GM12878 (cell line): ENCODE data around the gene PI16. TPM values are rescaled to one million over a fixed set of nuclear protein-coding genes. Genes with fewer than 3 reads are reported as not detected.

ENCODE experiments used
- ATAC-seq: fragments of 200-7000 bp; cut with Tn5 transposase; 3 replicates; pipeline ENCODE4 v1.9.1; 2020; ENCODE audit warnings: mild to moderate bottlenecking, moderate library complexity
- BruUV-seq: library from RNA; stranded (reverse); fragments of 400-500 nt; replicated peaks from 2 replicates; lab custom pipeline; 2021; lab: Mats Ljungman, UMichigan
- CTCF ChIA-PET: fragments of 300-600 bp; sonication (Branson Sonifier 250); formaldehyde crosslinking; extraction: SDS; loops from one replicate; lab custom pipeline; 2021; ENCODE audit warnings: inconsistent platforms; lab: Yijun Ruan, JAX
- POLR2A ChIA-PET: fragments of 350-600 bp; formaldehyde crosslinking; extraction: SDS; loops from one replicate; lab custom pipeline; 2021; ENCODE audit warnings: inconsistent platforms; lab: Charles Lee
- RAD21 ChIA-PET: fragments of 300-600 bp; sonication (Branson Sonifier 250); formaldehyde crosslinking; loops from one replicate; lab custom pipeline; 2023; ENCODE audit warnings: antibody characterized with exemption; ENCODE audit not compliant: unreplicated experiment; lab: Charles Lee
- SMC1A ChIA-PET: fragments of 300-600 bp; sonication (Branson Sonifier 250); formaldehyde crosslinking; loops from one replicate; lab custom pipeline; 2023; ENCODE audit not compliant: unreplicated experiment, uncharacterized antibody; lab: Charles Lee
- DNase-seq: peaks from one replicate; pipeline ENCODE4 v3.0.0-alpha.2; 2011; ENCODE audit warnings: low read depth, low spot score
- FAIRE-seq: peaks from 3 replicates; lab custom pipeline; 2011; peaks lifted over from hg19 to GRCh38; lab: Jason Lieb, UNC
- H2AFZ ChIP-seq: 2 replicates; pipeline ENCODE4 v1.6.0; 2011; ENCODE audit warnings: low read depth, low read length, control low read depth; ENCODE audit not compliant: control insufficient read depth
- H3K27ac ChIP-seq: 2 replicates; pipeline ENCODE4 v1.5.1; 2011; ENCODE audit warnings: control low read depth; ENCODE audit not compliant: control insufficient read depth, insufficient read depth
- H3K27me3 ChIP-seq, 2 experiments: replicated peaks in 1 of 2; 2 replicates each; pipeline versions ENCODE4 v1.6.0 to v1.6.1; 2011; ENCODE audit warnings: low read length in 1 of 2; ENCODE audit not compliant: control insufficient read depth in 2 of 2, insufficient read depth in 2 of 2
- H3K36me3 ChIP-seq, 2 experiments: 2 replicates each; pipeline ENCODE4 v1.5.1; 2011; ENCODE audit warnings: low read length in 1 of 2; ENCODE audit not compliant: control insufficient read depth in 2 of 2, insufficient read depth in 2 of 2
- H3K4me1 ChIP-seq: 2 replicates; pipeline ENCODE4 v1.6.1; 2011; ENCODE audit warnings: mild to moderate bottlenecking, low read length, moderate library complexity, mixed read lengths; ENCODE audit not compliant: control insufficient read depth, insufficient read depth
- H3K4me2 ChIP-seq: 2 replicates; pipeline ENCODE4 v1.6.0; 2011; ENCODE audit warnings: control low read depth; ENCODE audit not compliant: control insufficient read depth, insufficient read depth
- H3K4me3 ChIP-seq: fragments of 200-600 bp; sonication (generic); 2 replicates; pipeline ENCODE4 v1.5.1; 2016
- H3K79me2 ChIP-seq: 2 replicates; pipeline ENCODE4 v1.6.0; 2011; ENCODE audit warnings: low read length; ENCODE audit not compliant: control insufficient read depth, insufficient read depth
- H3K9ac ChIP-seq: 2 replicates; pipeline ENCODE4 v1.8.0; 2011; ENCODE audit warnings: low read length, control low read depth, mixed read lengths; ENCODE audit not compliant: control insufficient read depth, insufficient read depth
- H3K9me3 ChIP-seq: replicated peaks from 3 replicates; pipeline ENCODE4 v1.5.1; 2011; ENCODE audit warnings: mild to moderate bottlenecking, low read length; ENCODE audit not compliant: control insufficient read depth, insufficient read depth
- H4K20me1 ChIP-seq: 2 replicates; pipeline ENCODE4 v1.6.0; 2011; ENCODE audit not compliant: control insufficient read depth, insufficient read depth
- BCLAF1 ChIP-seq: fragments of 450-650 bp; IDR thresholded peaks from 2 replicates; pipeline ENCODE4 v1.6.1; 2017; ENCODE audit warnings: antibody characterized with exemption, mild to moderate bottlenecking, moderate library complexity
- CHD2 ChIP-seq: IDR thresholded peaks from 2 replicates; pipeline ENCODE4 v1.6.1; 2011; ENCODE audit warnings: low read depth, low read length, improper control_type of control experiment, borderline replicate concordance
- E2F4 ChIP-seq: IDR thresholded peaks from 2 replicates; pipeline ENCODE4 v1.6.1; 2012; ENCODE audit warnings: low read depth, low read length, improper control_type of control experiment
- EED ChIP-seq: sonication (generic); IDR thresholded peaks from 2 replicates; pipeline ENCODE4 v1.6.1; 2016; ENCODE audit warnings: antibody characterized with exemption, low read depth
- FOXM1 ChIP-seq: IDR thresholded peaks from 2 replicates; pipeline ENCODE4 v1.6.1; 2012; ENCODE audit warnings: low read depth, mild to moderate bottlenecking, inconsistent platforms, low read length, moderate library complexity
- GABPA ChIP-seq: IDR thresholded peaks from 2 replicates; pipeline ENCODE4 v1.6.1; 2014; ENCODE audit warnings: antibody characterized with exemption, low read depth, mild to moderate bottlenecking, inconsistent platforms
- HDAC6 ChIP-seq: fragments of 200-600 bp; sonication (generic); IDR thresholded peaks from one replicate; pipeline ENCODE4 v1.8.0; 2017; ENCODE audit warnings: antibody characterized with exemption; ENCODE audit not compliant: unreplicated experiment
- IKZF2 ChIP-seq, 2 experiments: fragments of 450-650 bp; IDR thresholded peaks; 2 replicates each; pipeline ENCODE4 v1.6.1; 2017; ENCODE audit warnings: mild to moderate bottlenecking in 2 of 2, moderate library complexity in 2 of 2
- NR2C1 ChIP-seq: fragments of 450-650 bp; IDR thresholded peaks from 2 replicates; pipeline ENCODE4 v1.6.1; 2017; ENCODE audit warnings: antibody characterized with exemption, mild to moderate bottlenecking, moderate library complexity
- POLR2A ChIP-seq: IDR thresholded peaks from 2 replicates; pipeline ENCODE4 v1.6.1; 2011; ENCODE audit warnings: low read depth, mild to moderate bottlenecking, low read length
- SMAD1 ChIP-seq: fragments of 450-650 bp; IDR thresholded peaks from 2 replicates; pipeline ENCODE4 v1.6.1; 2018; ENCODE audit warnings: mild to moderate bottlenecking, low read depth; ENCODE audit not compliant: partially characterized antibody
- ZNF207 ChIP-seq: fragments of 450-650 bp; IDR thresholded peaks from 2 replicates; pipeline ENCODE4 v1.6.1; 2014; ENCODE audit warnings: antibody characterized with exemption, mild to moderate bottlenecking, borderline replicate concordance
- ZZZ3 ChIP-seq: IDR thresholded peaks from 2 replicates; pipeline ENCODE4 v1.6.1; 2011; ENCODE audit warnings: low read depth; ENCODE audit not compliant: control insufficient read depth, insufficient read length
- WGBS: methylation state at CpG from one replicate; pipeline ENCODE4 v1.1.6; 2016; ENCODE audit warnings: low lambda C conversion rate; ENCODE audit not compliant: insufficient replicate concordance, insufficient coverage; ENCODE audit errors: missing lambda C conversion rate; 5-methylcytosine and 5-hydroxymethylcytosine counted together
- in situ Hi-C: fragments of 300-500 bp; cut with MboI; formaldehyde crosslinking; loops from 9 replicates; pipeline ENCODE4 v1.14.3; 2018; ENCODE audit warnings: mixed read lengths
- intact Hi-C: fragments of 100-400 bp; cut with micrococcal nuclease; formaldehyde crosslinking; loops from one replicate; pipeline ENCODE4 v1.14.2; 2022; ENCODE audit not compliant: unreplicated experiment
- polyA plus RNA-seq, 11 experiments: library from polyadenylated mRNA; depleted of rRNA in 4 of 11; unstranded in 6 of 11; stranded (reverse) in 5 of 11; fragments of >200 nt; fragmentation: Nextera tagmentation in 4 of 11; fragmentation: Illumina TruSeq in 1 of 11; extraction: Ambion mirVana in 4 of 11; extraction: Trizol in 1 of 11; gene quantifications; 1 replicate in 1 of 11; 2 replicates in 10 of 11; pipeline versions ENCODE4 v1.2.1 to v1.2.3, GENCODE V29; 2011 to 2016; ENCODE audit warnings: inconsistent platforms in 2 of 11, missing spikeins in 2 of 11, low read depth in 1 of 11
- total RNA-seq, 4 experiments: library from RNA; depleted of rRNA in 3 of 4; stranded (reverse); fragments of >200 nt in 3 of 4; fragmentation: Illumina TruSeq in 1 of 4; extraction: Trizol in 1 of 4; gene quantifications; 2 replicates each; pipeline versions ENCODE4 v1.2.1 to v1.2.3, GENCODE V29; 2013 to 2021

Gene PI16
- total and polyA plus RNA-seq, 10 of the 15 experiments (the other 5 are each of a cell fraction or from before 2014, with no cell fraction given), result 0.08 to 0.12 TPM; not detected in 8

- intact Hi-C loops, result no loop called here
- Histone ChIP-seq H3K36me3 (peaks cover 43 to 53% of the 10 kb centered on the region in 2 experiments), H3K27me3 (no peaks in the 10 kb centered on the region), H4K20me1 (peaks cover 7% of the 10 kb centered on the region), H3K4me3 (no peak overlapping the region), H3K9ac (no peak overlapping the region), H2AFZ (no peak overlapping the region), H3K9me3 (no peaks in the 10 kb centered on the region), H3K4me1 (no peaks in the 10 kb centered on the region), H3K79me2 (peaks cover 10% of the 10 kb centered on the region), H3K27ac (no peak overlapping the region), H3K4me2 (no peak overlapping the region)
- ChIA-PET POLR2A (interaction anchor here (0.8 kb wide), 1 partner anchor 9 kb away, joined by 3 read pairs; no protein-coding TSS in a partner anchor), RAD21 (interaction anchor here (3.5 kb wide), 1 partner anchor 43 kb away, joined by 38 read pairs; no protein-coding TSS in a partner anchor), SMC1A (interaction anchor here (7.3 kb wide), 1 partner anchor 43 kb away, joined by 60 read pairs; no protein-coding TSS in a partner anchor), CTCF (interaction anchor here (1.2 to 4.9 kb wide), 3 partner anchors 32 to 90 kb away, joined by 3 to 84 read pairs (median 5); partner anchors contain the start of gene C6orf89)
- no TSS peak for BruUV-seq
- FAIRE-seq (no peak), ATAC-seq (no peak), DNase-seq (no peak)
- WGBS, result 89% methylated on average over 7 of the region's 7 CpGs
- in situ Hi-C loops, result no loop called here
- TF ChIP-seq POLR2A, result peak; percentile 30; the same call in 1 of the 2 replicates
- TF ChIP-seq GABPA, result no peak
Observed at GRCh38 chr6:36975231-36976006, 20.9 kb downstream of the PI16 start.

- FAIRE-seq, result no peak
- DNase-seq, result no peak
- no peak for ATAC-seq
- in situ Hi-C loops, result no loop called here
- no peak overlapping the region for H3K4me3 ChIP-seq
- peaks cover 12% of the 10 kb centered on the region for H4K20me1 ChIP-seq
- no peaks in the 10 kb centered on the region for H3K4me1 ChIP-seq
- RAD21 ChIA-PET, result interaction anchor here (3.5 kb wide), 1 partner anchor 42 kb away, joined by 38 read pairs; no protein-coding TSS in a partner anchor
- H3K9ac ChIP-seq, result no peak overlapping the region
- H2AFZ ChIP-seq, result no peak overlapping the region
- POLR2A ChIA-PET, result no interaction called here
- intact Hi-C loops, result no loop called here
- 95% methylated on average over 4 of the region's 4 CpGs for WGBS
- peaks cover 40 to 48% of the 10 kb centered on the region in 2 experiments for H3K36me3 ChIP-seq
- H3K9me3 ChIP-seq, result no peaks in the 10 kb centered on the region
- BruUV-seq, result no TSS peak
- H3K4me2 ChIP-seq, result no peak overlapping the region
- SMC1A ChIA-PET, result interaction anchor here (1.0 to 7.3 kb wide), 2 partner anchors 10 to 43 kb away, joined by 3 to 60 read pairs; no protein-coding TSS in a partner anchor
- CTCF ChIA-PET, result interaction anchor here (1.2 to 4.9 kb wide), 3 partner anchors 31 to 90 kb away, joined by 3 to 84 read pairs (median 5); partner anchors contain the start of gene C6orf89
- no peak overlapping the region for H3K27ac ChIP-seq
- H3K27me3 ChIP-seq, result no peaks in the 10 kb centered on the region
- peaks cover 15% of the 10 kb centered on the region for H3K79me2 ChIP-seq
- TF ChIP-seq CHD2, result no peak
- no peak for TF ChIP-seq FOXM1
- TF ChIP-seq EED, result no peak
- no peak for TF ChIP-seq NR2C1
- no peak for TF ChIP-seq BCLAF1
- no peak for TF ChIP-seq ZZZ3
- TF ChIP-seq ZNF207, result no peak
- TF ChIP-seq E2F4, result no peak
- no peak for TF ChIP-seq IKZF2 (IDR thresholded peaks at IDR 0.05)
- TF ChIP-seq SMAD1, result no peak
- no peak for TF ChIP-seq HDAC6
Observed at GRCh38 chr6:36976007-36976264, 21.4 kb downstream of the PI16 start.
